Ovary (tissue), 3 donors: Measurements from ENCODE around the gene TSGA10.

Source experiments
- EP300 ChIP-seq: sonication (generic); formaldehyde crosslinking; IDR thresholded peaks from one replicate; pipeline ENCODE4 v1.6.1; 2017; ENCODE audit warnings: antibody characterized with exemption
- POLR2A ChIP-seq: fragments of 450-650 bp; IDR thresholded peaks from one replicate; pipeline ENCODE4 v1.6.1; 2017; ENCODE audit warnings: antibody characterized with exemption, mild to moderate bottlenecking, moderate library complexity
- TF ChIP-seq, protein P1 (sequence below), 3 donors: fragments of 450-650 bp in 2 of 3; fragments of 200-600 bp in 1 of 3; IDR thresholded peaks; one replicate each; pipeline versions ENCODE4 v1.5.1 to v1.8.0; 2016 to 2022; ENCODE audit warnings: antibody characterized with exemption in 3 of 3, mild to moderate bottlenecking in 1 of 3
- donor health status: DM: no; HTN: no; CAD: no.

DNA sequence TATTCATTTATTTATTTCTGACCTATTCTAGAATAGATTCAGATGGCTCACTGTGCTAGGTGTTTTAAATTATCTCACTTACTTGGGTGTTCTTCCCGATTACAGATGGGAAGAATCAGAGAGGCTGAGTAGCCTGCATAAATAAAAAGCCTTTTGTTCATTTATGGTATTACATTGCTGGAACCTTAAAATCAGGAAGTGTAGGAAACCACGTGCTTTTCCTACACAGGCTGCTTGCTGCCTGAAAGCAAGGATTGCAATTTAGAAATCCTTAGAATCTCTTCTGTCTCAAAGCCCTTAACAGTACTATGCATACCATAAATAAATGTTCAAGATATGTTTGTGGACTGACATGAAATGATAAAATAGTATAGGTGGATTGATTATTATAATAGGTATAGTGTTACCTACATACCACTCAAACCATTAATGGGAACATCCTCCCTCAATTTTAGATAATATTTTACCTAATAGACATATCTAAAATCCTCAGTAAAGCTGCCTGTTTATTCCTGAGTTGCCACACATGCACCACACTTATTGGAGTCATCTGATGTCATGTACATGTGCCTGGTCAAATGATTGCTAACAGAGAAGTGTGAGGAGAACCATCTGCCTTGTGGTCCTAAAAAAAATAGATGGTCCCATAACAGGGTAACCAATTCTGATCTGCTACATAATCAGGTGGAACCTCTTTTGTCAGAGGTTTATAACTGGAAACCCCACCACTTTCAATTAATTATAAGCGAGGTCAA, 86.7 kb downstream of the TSGA10 start:
- TF ChIP-seq, protein P1, sequence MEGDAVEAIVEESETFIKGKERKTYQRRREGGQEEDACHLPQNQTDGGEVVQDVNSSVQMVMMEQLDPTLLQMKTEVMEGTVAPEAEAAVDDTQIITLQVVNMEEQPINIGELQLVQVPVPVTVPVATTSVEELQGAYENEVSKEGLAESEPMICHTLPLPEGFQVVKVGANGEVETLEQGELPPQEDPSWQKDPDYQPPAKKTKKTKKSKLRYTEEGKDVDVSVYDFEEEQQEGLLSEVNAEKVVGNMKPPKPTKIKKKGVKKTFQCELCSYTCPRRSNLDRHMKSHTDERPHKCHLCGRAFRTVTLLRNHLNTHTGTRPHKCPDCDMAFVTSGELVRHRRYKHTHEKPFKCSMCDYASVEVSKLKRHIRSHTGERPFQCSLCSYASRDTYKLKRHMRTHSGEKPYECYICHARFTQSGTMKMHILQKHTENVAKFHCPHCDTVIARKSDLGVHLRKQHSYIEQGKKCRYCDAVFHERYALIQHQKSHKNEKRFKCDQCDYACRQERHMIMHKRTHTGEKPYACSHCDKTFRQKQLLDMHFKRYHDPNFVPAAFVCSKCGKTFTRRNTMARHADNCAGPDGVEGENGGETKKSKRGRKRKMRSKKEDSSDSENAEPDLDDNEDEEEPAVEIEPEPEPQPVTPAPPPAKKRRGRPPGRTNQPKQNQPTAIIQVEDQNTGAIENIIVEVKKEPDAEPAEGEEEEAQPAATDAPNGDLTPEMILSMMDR (IDR thresholded peaks at IDR 0.05), result no peak
- no peak for TF ChIP-seq EP300
- TF ChIP-seq POLR2A, result no peak
